ENCODE measurements around the gene CAT.

DNA sequence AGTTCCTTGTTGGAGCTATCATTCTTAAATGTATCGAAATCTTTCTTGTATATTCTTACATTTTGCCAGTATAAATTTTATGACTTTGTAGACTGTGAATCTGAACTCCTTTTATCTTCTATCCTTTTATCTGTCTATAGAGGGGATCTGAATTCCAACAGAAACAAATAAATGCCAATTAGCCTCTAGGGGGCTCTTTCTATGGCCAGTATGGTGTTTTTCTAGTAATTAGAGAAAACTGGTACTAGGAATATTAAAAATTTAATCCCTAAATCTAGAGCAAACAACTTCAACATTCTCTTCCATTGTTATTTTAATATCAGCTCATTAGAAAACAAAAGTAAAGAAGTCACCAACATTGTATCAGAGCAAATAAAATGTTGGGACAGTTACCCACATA is 21.5 kb upstream of the CAT start:
- TF ChIP-seq CTCF (conservative IDR thresholded peaks at IDR 0.05; ENCODE audit: low read depth, low read length): peak; percentile 51
- no peak for TF ChIP-seq EZH2 (IDR thresholded peaks at IDR 0.05; ENCODE audit: borderline replicate concordance, low read depth, low read length, poor library complexity, severe bottlenecking)
